ENCODE results near the gene USP46.
A peak's percentile ranks its signal among the peaks of the same experiment; 100 is the strongest.

The USP46 gene

GRCh38 chr4:52659001-52659721 is at the start of gene USP46:
TSS of gene USP46 (minus strand) at chr4:52659301. CDS start at chr4:52659150, 151 bp downstream.
- DNase-seq, result peak; percentile 80 to 89 (median 82)

GRCh38 chr4:52704661-52705060 is 45.6 kb upstream of the USP46 start:
- DNase-seq, result no peak

- DNase-seq, result no peak
Observed at GRCh38 chr4:52704133-52704532, 45.0 kb upstream of the USP46 start.

GRCh38 chr4:52701207-52701606 is 42.1 kb upstream of the USP46 start:
- no peak for DNase-seq

- DNase-seq, result no peak
Observed at GRCh38 chr4:52694936-52695335, 35.8 kb upstream of the USP46 start.

- no peak for DNase-seq
Observed at GRCh38 chr4:52693492-52693891, 34.4 kb upstream of the USP46 start.

- no peak for DNase-seq
Observed at GRCh38 chr4:52689096-52689495, 30.0 kb upstream of the USP46 start.

GRCh38 chr4:52687696-52688095 is 28.6 kb upstream of the USP46 start:
- no peak for DNase-seq

GRCh38 chr4:52685316-52685715 is 26.2 kb upstream of the USP46 start:
- no peak for DNase-seq

- DNase-seq, result no peak
Observed at GRCh38 chr4:52684896-52685295, 25.8 kb upstream of the USP46 start.

GRCh38 chr4:52680381-52680780 is 21.3 kb upstream of the USP46 start:
- DNase-seq, result no peak

GRCh38 chr4:52676536-52676935 is 17.4 kb upstream of the USP46 start:
- no peak for DNase-seq

GRCh38 chr4:52675111-52675510 is 16.0 kb upstream of the USP46 start:
- no peak for DNase-seq

GRCh38 chr4:52670739-52671138 is 11.6 kb upstream of the USP46 start:
- DNase-seq, result no peak

- no peak for DNase-seq
Observed at GRCh38 chr4:52670121-52670520, 11.0 kb upstream of the USP46 start.

GRCh38 chr4:52665592-52665991 is 6.5 kb upstream of the USP46 start:
- peak in 1 of 3 experiments; percentile 20 for DNase-seq

GRCh38 chr4:52664479-52664878 is 5.4 kb upstream of the USP46 start:
- no peak for DNase-seq

GRCh38 chr4:52661966-52662690 is 3.0 kb upstream of the USP46 start:
- DNase-seq, result no peak

- DNase-seq, result no peak
Observed at GRCh38 chr4:52660643-52661042, 1.5 kb upstream of the USP46 start.

- DNase-seq, result peak; percentile 38 to 71 (median 70)
Observed at GRCh38 chr4:52659722-52660261, 691 bp upstream of the USP46 start.

GRCh38 chr4:52658641-52659000 is 480 bp downstream of the USP46 start:
- DNase-seq, result peak in 1 of 3 experiments; percentile 63

GRCh38 chr4:52657618-52658501 is 1.2 kb downstream of the USP46 start:
- peak in 1 of 3 experiments; percentile 18 for DNase-seq

- DNase-seq, result no peak
Observed at GRCh38 chr4:52657292-52657617, 1.8 kb downstream of the USP46 start.
